Natural killer cell (primary cell): ENCODE data around the gene RAD51B. TPM values are rescaled to one million over a fixed set of nuclear protein-coding genes. Genes with fewer than 3 reads are reported as not detected.

Experiments
- ATAC-seq, 3 donors: fragments of 150-1000 bp in 2 of 3; fragments of 200-7000 bp in 1 of 3; cut with Tn5 transposase; 1 replicate in 1 of 3; 2 replicates in 2 of 3; pipeline ENCODE4 v1.10.0; 2021; ENCODE audit warnings: mild to moderate bottlenecking in 2 of 3, moderate library complexity in 2 of 3
- DNase-seq, 2 donors: peaks; one replicate each; pipeline versions ENCODE4 v3.0.0 to v3.0.0-alpha.2; 2013 to 2021; ENCODE audit warnings: mixed read lengths in 1 of 2
- H3K27ac ChIP-seq: one replicate; pipeline ENCODE4 v1.5.1; 2013; ENCODE audit warnings: mild to moderate bottlenecking, low read length
- H3K27me3 ChIP-seq: one replicate; pipeline ENCODE4 v1.6.1; 2013; ENCODE audit warnings: low read length; ENCODE audit not compliant: control insufficient read depth, insufficient read depth
- H3K36me3 ChIP-seq: one replicate; pipeline ENCODE4 v1.6.1; 2013; ENCODE audit warnings: low read length; ENCODE audit not compliant: control insufficient read depth, insufficient read depth
- H3K4me1 ChIP-seq: one replicate; pipeline ENCODE4 v1.6.1; 2013; ENCODE audit warnings: low read length; ENCODE audit not compliant: control insufficient read depth, insufficient read depth
- H3K4me3 ChIP-seq: one replicate; pipeline ENCODE4 v1.5.1; 2013; ENCODE audit warnings: low read length
- H3K9me3 ChIP-seq: one replicate; pipeline ENCODE4 v1.6.1; 2013; ENCODE audit warnings: low read length; ENCODE audit not compliant: control insufficient read depth, insufficient read depth
- H3K27ac Mint-ChIP-seq, 2 donors: one replicate each; pipeline ENCODE4 v1.8.0; 2022; ENCODE audit warnings: mild to moderate bottlenecking in 2 of 2, mixed read lengths in 2 of 2, moderate library complexity in 1 of 2
- H3K27me3 Mint-ChIP-seq, 2 donors: one replicate each; pipeline ENCODE4 v1.8.0; 2022; ENCODE audit warnings: low read depth in 2 of 2, mixed read lengths in 2 of 2
- H3K36me3 Mint-ChIP-seq: one replicate; pipeline ENCODE4 v1.8.0; 2022; ENCODE audit warnings: mixed read lengths
- H3K4me1 Mint-ChIP-seq, 2 donors: one replicate each; pipeline ENCODE4 v1.8.0; 2022; ENCODE audit warnings: mixed read lengths in 2 of 2
- H3K4me3 Mint-ChIP-seq: one replicate; pipeline ENCODE4 v1.8.0; 2022; ENCODE audit warnings: mild to moderate bottlenecking, moderate library complexity, mixed read lengths
- H3K9me3 Mint-ChIP-seq, 2 donors: one replicate each; pipeline ENCODE4 v1.8.0; 2022; ENCODE audit warnings: mixed read lengths in 2 of 2
- CTCF ChIP-seq: fragments of 200-600 bp; IDR thresholded peaks from one replicate; pipeline ENCODE4 v1.8.0; 2022; ENCODE audit warnings: antibody characterized with exemption
- whole genome bisulfite sequencing: methylation state at CpG from one replicate; pipeline ENCODE4 v1.1.7; 2013; ENCODE audit warnings: missing lambda C conversion rate; ENCODE audit not compliant: insufficient coverage; 5-methylcytosine and 5-hydroxymethylcytosine counted together
- intact Hi-C: fragments of 100-400 bp; cut with micrococcal nuclease; formaldehyde crosslinking; loops from one replicate; pipeline ENCODE4 v1.14.2; 2022
- total RNA-seq, 4 donors: library from RNA; stranded (reverse); fragments of 120-200 nt in 1 of 4; gene quantifications; one replicate each; pipeline versions ENCODE4 v1.2.3 to v1.2.4, GENCODE V29; 2013 to 2022

Gene RAD51B
- total RNA-seq, 3 donors from 2014 or later (not counting 1 experiment from before 2014, with no cell fraction given) = 28.1 to 37.6 (median 28.6) TPM

- ATAC-seq (no peak), DNase-seq (no peak)
- Histone ChIP-seq H3K4me1 (no peaks in the 10 kb centered on the region), H3K27ac (no peak overlapping the region), H3K9me3 (no peaks in the 10 kb centered on the region), H3K4me3 (no peak overlapping the region), H3K36me3 (no peaks in the 10 kb centered on the region), H3K27me3 (no peaks in the 10 kb centered on the region)
- H3K36me3 Mint-ChIP-seq = no peaks in the 10 kb centered on the region
- no peak for TF ChIP-seq CTCF
- no peaks in the 10 kb centered on the region for H3K9me3 Mint-ChIP-seq
- no peaks in the 10 kb centered on the region for H3K27me3 Mint-ChIP-seq
- peaks cover 0 to 2% of the 10 kb centered on the region in 2 donors for H3K4me1 Mint-ChIP-seq
- intact Hi-C loops = no loop called here
- no peak overlapping the region for H3K4me3 Mint-ChIP-seq
- WGBS = 97% methylated on average over 6 of the region's 6 CpGs
- H3K27ac Mint-ChIP-seq = no peak overlapping the region
Measured at GRCh38 chr14:68539241-68539737, 719.7 kb downstream of the RAD51B start.

DNA sequence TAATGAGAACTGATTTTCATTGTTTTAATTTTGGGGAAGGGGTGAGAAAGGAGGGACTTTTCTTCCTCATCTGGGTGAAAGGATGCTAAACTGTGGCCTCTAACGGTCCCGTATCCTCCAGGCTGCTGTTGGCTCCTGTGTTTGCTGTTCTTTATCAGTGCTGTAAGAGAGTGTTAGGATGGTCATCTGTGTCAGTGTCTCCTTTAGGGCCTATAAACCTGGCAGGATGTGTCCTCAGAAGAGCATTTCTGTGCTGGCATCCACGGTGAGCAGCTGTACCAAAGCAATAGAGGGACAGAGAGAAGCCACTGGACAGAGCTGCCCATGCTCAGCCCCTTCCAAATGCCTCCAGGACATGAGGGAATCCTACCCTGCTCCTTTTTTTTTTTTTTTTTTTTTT lies 720.2 kb downstream of the RAD51B start:
- WGBS = 95% methylated on average over 3 of the region's 3 CpGs
- Mint-ChIP-seq H3K4me3 (no peak overlapping the region), H3K4me1 (no peaks in the 10 kb centered on the region), H3K27me3 (no peaks in the 10 kb centered on the region), H3K27ac (no peak overlapping the region), H3K9me3 (no peaks in the 10 kb centered on the region), H3K36me3 (no peaks in the 10 kb centered on the region)
- TF ChIP-seq CTCF = no peak
- Histone ChIP-seq H3K27me3 (no peaks in the 10 kb centered on the region), H3K9me3 (no peaks in the 10 kb centered on the region), H3K27ac (no peak overlapping the region), H3K36me3 (no peaks in the 10 kb centered on the region), H3K4me1 (no peaks in the 10 kb centered on the region), H3K4me3 (no peak overlapping the region)
- no peak for ATAC-seq
- DNase-seq = no peak
- intact Hi-C loops = no loop called here

DNA sequence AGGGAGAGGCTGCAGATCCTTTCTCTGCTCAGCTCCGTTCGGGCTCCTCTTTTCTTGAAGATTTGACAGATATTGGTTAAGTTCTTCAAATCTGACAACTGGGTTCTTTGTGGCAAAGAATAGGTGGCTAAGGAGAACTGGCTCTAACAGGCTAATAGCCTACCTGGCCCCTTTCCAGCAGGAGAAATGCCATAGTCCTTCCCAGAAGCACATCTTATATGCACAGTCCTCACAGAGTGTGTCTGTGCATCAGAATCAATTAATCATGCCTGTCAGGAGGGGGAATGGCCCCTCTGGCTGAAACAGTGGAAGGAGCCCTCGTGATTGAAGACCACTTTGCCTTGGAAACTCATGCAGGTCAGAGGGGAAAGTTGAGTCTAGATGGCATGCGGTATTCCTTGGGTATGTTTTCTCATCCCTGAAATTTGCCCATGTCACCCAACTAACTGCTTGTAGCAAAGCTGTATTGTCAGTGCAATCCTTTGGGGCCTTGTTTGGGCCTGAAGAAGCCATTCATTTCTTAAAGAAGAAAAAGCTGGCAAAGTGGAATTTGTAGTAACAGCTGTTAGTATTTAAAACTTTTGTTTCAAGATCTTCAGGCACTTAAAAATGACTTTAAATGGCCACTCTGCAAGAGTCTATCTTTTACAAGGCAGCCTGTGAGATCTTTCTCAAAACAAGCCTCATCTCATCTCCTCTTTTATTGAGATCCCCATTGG lies 721.8 kb downstream of the RAD51B start:
- ATAC-seq (no peak), DNase-seq (no peak)
- TF ChIP-seq CTCF = no peak
- Histone ChIP-seq H3K4me1 (no peaks in the 10 kb centered on the region), H3K4me3 (no peak overlapping the region), H3K9me3 (no peaks in the 10 kb centered on the region), H3K27ac (no peak overlapping the region), H3K27me3 (no peaks in the 10 kb centered on the region), H3K36me3 (no peaks in the 10 kb centered on the region)
- Mint-ChIP-seq H3K4me3 (no peak overlapping the region), H3K27ac (no peak overlapping the region), H3K27me3 (no peaks in the 10 kb centered on the region), H3K4me1 (no peaks in the 10 kb centered on the region), H3K36me3 (no peaks in the 10 kb centered on the region), H3K9me3 (no peaks in the 10 kb centered on the region)
- 97% methylated on average over 3 of the region's 4 CpGs for WGBS
- intact Hi-C loops = no loop called here

DNA sequence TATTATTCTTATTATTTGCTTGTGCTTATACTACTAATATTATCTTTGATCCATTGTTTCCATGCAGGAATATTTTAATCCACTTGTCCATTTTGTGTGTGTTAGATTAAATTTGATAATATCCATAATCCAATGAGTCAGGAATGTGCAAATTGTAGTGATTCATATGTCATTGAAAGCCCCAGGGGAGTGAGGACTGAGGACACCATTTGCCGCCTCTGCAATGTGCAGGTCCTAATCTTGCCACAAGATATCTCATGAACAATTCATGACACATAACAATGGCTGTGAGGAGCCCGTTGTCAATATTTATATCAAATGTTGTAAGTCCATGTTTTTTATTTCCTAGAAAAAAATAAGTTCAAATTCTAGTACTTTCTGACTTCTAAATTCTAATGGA lies 722.8 kb downstream of the RAD51B start:
- DNase-seq = no peak
- no peak for TF ChIP-seq CTCF
- H3K9me3 ChIP-seq = no peaks in the 10 kb centered on the region
- H3K27ac Mint-ChIP-seq = no peak overlapping the region
- no peaks in the 10 kb centered on the region for H3K9me3 Mint-ChIP-seq
- intact Hi-C loops = no loop called here
- H3K4me1 Mint-ChIP-seq = no peaks in the 10 kb centered on the region
- H3K4me3 ChIP-seq = no peak overlapping the region
- no peak for ATAC-seq
- no peaks in the 10 kb centered on the region for H3K36me3 ChIP-seq
- WGBS = 100% methylated on average over 1 of the region's 2 CpGs
- H3K27me3 Mint-ChIP-seq = no peaks in the 10 kb centered on the region
- no peaks in the 10 kb centered on the region for H3K36me3 Mint-ChIP-seq
- H3K27ac ChIP-seq = no peak overlapping the region
- H3K4me1 ChIP-seq = no peaks in the 10 kb centered on the region
- H3K27me3 ChIP-seq = no peaks in the 10 kb centered on the region
- no peak overlapping the region for H3K4me3 Mint-ChIP-seq
